Breast epithelium (tissue), 4 donors: Measurements from ENCODE around the gene CFAP157. TPM values are rescaled to one million over a fixed set of nuclear protein-coding genes. Genes with fewer than 3 reads are reported as not detected.

Experiments used
- DNase-seq, 2 donors: peaks; one replicate each; pipeline ENCODE4 v3.0.0-alpha.2; 2019; ENCODE audit warnings: low spot score in 2 of 2
- H3K27ac ChIP-seq, 2 donors: fragments of 200-600 bp; sonication (generic) in 1 of 2; one replicate each; pipeline ENCODE4 v1.5.1; 2016 to 2019; ENCODE audit warnings: mild to moderate bottlenecking in 1 of 2
- H3K27me3 ChIP-seq, 2 donors: fragments of 200-600 bp; sonication (generic) in 1 of 2; one replicate each; pipeline versions ENCODE4 v1.5.1 to v1.6.0; 2017 to 2019; ENCODE audit warnings: control low read depth in 1 of 2, mild to moderate bottlenecking in 1 of 2
- H3K36me3 ChIP-seq: fragments of 200-600 bp; one replicate; pipeline ENCODE4 v1.5.1; 2019
- H3K4me1 ChIP-seq, 2 donors: fragments of 200-600 bp; sonication (generic); one replicate each; pipeline ENCODE4 v1.5.1; 2016 to 2019; ENCODE audit warnings: control low read depth in 1 of 2
- H3K4me3 ChIP-seq, 3 donors: fragments of 200-600 bp; sonication (generic); 1 replicate in 2 of 3; 2 replicates in 1 of 3; pipeline ENCODE4 v1.5.1; 2016 to 2019; ENCODE audit warnings: mild to moderate bottlenecking in 3 of 3, moderate library complexity in 2 of 3
- H3K9me3 ChIP-seq, 2 donors: fragments of 200-600 bp; sonication (generic) in 1 of 2; one replicate each; pipeline ENCODE4 v1.5.1; 2016 to 2019; ENCODE audit warnings: control low read depth in 1 of 2
- POLR2A ChIP-seq: fragments of 450-650 bp; IDR thresholded peaks from one replicate; pipeline ENCODE4 v1.6.1; 2016; ENCODE audit warnings: antibody characterized with exemption, mild to moderate bottlenecking, moderate library complexity
- POLR2AphosphoS5 ChIP-seq, 3 donors: sonication (generic); formaldehyde crosslinking; IDR thresholded peaks; one replicate each; pipeline ENCODE4 v1.6.1; 2017; ENCODE audit warnings: antibody characterized with exemption in 3 of 3
- intact Hi-C: fragments of 100-400 bp; cut with DNase I; formaldehyde crosslinking; loops from one replicate; pipeline ENCODE4 v1.15.1; 2023; ENCODE audit warnings: low total_unique reads
- total RNA-seq, 3 donors: library from RNA; depleted of rRNA; stranded (reverse); fragments of >200 nt; gene quantifications; one replicate each; pipeline ENCODE4 v1.1.0, GENCODE V29; 2016
- TF ChIP-seq, protein P1 (sequence below), 3 donors: fragments of 450-650 bp; IDR thresholded peaks; one replicate each; pipeline ENCODE4 v1.5.1; 2016 to 2017; ENCODE audit warnings: antibody characterized with exemption in 3 of 3, mild to moderate bottlenecking in 3 of 3, moderate library complexity in 3 of 3

The CFAP157 gene
- total RNA-seq, 3 donors from 2014 or later, result 2.0 TPM; not detected in 1

DNA sequence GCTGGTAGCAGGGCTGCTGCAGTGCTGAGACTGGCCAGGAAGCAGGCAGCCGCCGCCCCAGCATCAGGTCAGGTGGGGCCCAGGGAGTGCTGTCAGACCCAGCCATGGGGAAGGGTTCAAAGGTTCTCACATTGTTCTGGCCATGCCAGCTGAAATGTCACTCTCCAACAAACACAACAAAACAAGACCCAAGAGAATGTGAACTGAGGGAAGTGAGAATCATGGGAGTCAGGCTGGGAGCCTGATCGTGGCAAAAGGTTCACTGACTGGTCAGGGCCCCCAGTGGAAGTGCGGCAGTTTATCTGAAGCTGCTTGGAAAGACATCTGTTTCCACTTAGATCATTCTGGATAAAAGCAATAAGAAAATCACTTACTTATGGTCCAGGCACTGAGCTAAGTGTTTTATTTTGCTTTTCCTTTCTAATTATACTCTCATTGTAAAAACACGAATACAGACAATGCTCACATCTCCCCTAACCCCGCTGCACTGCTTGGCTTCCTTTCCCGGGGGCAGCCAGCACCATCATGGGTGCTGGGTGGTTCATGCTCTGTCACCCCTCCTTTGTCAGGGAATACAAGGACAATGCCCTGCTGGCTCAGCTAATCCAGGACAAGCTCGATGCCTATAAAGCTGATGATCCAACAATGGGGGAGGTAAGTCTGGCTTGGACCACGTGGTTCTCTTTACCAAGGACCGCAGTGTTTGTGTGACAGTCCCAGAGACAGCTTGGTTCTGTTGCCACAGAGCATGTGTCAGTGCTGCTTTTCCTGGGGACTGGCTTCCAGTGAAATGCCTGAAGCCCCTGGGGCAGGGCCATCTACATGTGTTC is 41.9 kb upstream of the CFAP157 start:
- DNase-seq, result no peak
- peak overlapping the region; percentile 36 to 84 for H3K27ac ChIP-seq
- H3K9me3 ChIP-seq, result no peaks in the 10 kb centered on the region
- intact Hi-C loops, result no loop called here
- H3K4me3 ChIP-seq, result no peak overlapping the region
- H3K36me3 ChIP-seq, result no peaks in the 10 kb centered on the region
- no peaks in the 10 kb centered on the region for H3K4me1 ChIP-seq
- TF ChIP-seq, protein P1, sequence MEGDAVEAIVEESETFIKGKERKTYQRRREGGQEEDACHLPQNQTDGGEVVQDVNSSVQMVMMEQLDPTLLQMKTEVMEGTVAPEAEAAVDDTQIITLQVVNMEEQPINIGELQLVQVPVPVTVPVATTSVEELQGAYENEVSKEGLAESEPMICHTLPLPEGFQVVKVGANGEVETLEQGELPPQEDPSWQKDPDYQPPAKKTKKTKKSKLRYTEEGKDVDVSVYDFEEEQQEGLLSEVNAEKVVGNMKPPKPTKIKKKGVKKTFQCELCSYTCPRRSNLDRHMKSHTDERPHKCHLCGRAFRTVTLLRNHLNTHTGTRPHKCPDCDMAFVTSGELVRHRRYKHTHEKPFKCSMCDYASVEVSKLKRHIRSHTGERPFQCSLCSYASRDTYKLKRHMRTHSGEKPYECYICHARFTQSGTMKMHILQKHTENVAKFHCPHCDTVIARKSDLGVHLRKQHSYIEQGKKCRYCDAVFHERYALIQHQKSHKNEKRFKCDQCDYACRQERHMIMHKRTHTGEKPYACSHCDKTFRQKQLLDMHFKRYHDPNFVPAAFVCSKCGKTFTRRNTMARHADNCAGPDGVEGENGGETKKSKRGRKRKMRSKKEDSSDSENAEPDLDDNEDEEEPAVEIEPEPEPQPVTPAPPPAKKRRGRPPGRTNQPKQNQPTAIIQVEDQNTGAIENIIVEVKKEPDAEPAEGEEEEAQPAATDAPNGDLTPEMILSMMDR (IDR thresholded peaks at IDR 0.05), result no peak
- no peak for TF ChIP-seq POLR2AphosphoS5 (IDR thresholded peaks at IDR 0.05)
- no peaks in the 10 kb centered on the region for H3K27me3 ChIP-seq

DNA sequence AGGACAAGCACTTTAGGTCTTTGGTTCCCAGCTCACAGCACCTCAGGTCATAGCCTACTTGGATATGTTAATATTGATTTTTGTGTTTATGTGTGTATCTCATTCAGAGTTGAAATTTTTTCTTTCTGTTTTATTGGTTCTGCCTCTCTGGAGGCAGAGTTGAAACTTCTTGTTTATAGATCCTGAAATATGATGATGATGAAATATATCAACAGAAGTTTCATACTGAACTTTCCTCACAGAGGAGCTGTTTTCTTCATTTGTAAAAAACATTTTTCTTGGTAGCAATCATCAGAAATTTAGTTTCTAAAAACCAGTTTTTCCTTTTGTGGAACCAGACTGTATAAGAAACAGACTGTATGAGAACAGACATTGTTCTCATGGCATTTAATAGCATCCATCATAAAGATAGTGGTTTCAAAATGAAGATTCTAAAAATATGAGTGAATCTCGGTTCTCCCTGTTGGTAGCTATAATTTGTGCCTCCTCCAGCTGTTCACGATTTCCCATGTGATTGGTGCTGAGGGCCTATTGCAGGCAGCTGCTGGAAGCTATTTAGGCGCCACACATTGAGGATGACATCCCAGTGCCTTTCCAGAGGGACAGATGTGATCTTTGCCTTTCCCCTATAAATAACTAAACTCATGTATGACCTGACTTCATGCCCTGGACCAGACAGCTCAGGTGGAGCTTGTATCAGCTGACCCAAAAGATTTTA is 39.5 kb upstream of the CFAP157 start:
- TF ChIP-seq POLR2AphosphoS5 (IDR thresholded peaks at IDR 0.05) (no peak), POLR2A (no peak)
- TF ChIP-seq, protein P1 (IDR thresholded peaks at IDR 0.05), result no peak

DNA sequence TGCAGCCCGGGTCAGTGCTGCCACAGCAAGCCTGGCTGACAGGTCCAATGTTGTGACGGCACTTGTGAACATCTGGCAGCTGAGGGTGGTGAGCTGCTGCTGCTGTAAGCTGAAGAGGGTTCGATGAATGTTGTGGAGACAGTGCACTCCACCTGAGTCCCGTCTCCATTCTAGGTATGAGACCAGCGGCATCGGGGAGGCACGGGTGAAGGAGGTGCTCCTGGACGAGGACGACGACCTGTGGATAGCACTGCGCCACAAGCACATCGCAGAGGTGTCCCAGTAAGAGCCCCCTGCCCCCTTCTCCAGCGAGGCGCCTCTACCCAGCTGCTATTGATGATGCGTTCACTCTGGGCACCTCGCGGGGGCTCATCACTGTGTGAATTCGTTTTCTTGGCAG is 38.9 kb upstream of the CFAP157 start:
- DNase-seq, result no peak
- no peaks in the 10 kb centered on the region for H3K4me1 ChIP-seq
- no peaks in the 10 kb centered on the region for H3K9me3 ChIP-seq
- H3K27me3 ChIP-seq, result no peaks in the 10 kb centered on the region
- H3K4me3 ChIP-seq, result no peak overlapping the region
- no peaks in the 10 kb centered on the region for H3K36me3 ChIP-seq
- intact Hi-C loops, result no loop called here
- TF ChIP-seq POLR2A (no peak), POLR2AphosphoS5 (IDR thresholded peaks at IDR 0.05) (no peak)
- TF ChIP-seq, protein P1 (IDR thresholded peaks at IDR 0.05), result no peak
- peak overlapping the region in 1 of 2 donors; percentile 83 for H3K27ac ChIP-seq

More for the DNA sequence above, 39.5 kb upstream of the CFAP157 start:
- H3K27me3 ChIP-seq, result no peaks in the 10 kb centered on the region
- no peaks in the 10 kb centered on the region for H3K36me3 ChIP-seq
- H3K4me1 ChIP-seq, result no peaks in the 10 kb centered on the region
- H3K27ac ChIP-seq, result peak overlapping the region in 1 of 2 donors; percentile 84
- no peak for DNase-seq
- intact Hi-C loops, result no loop called here
- H3K4me3 ChIP-seq, result no peak overlapping the region
- H3K9me3 ChIP-seq, result no peaks in the 10 kb centered on the region

DNA sequence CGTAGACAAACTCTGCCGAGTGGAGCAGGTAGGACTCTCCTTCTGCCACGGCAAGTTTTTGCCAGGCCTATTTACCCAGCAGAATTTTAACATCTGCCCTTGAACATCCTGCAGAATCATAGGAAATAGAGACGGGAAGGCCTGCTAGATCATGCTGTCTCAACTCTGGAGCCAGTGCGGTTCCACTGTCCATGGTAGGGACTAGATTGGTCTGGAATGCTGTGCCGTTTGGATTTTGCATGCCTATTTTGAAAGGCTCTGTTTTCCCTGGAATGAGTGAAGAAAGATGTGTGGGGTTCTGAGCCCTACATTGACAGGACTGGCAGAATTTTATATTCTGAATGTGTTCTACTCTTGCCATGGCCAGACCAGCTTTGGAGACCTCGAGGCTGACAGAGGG is 33.6 kb upstream of the CFAP157 start:
- no peak for DNase-seq
- H3K27ac ChIP-seq, result no peak overlapping the region
- intact Hi-C loops, result no loop called here
- TF ChIP-seq POLR2AphosphoS5 (IDR thresholded peaks at IDR 0.05) (no peak), POLR2A (no peak)
- TF ChIP-seq, protein P1 (IDR thresholded peaks at IDR 0.05), result no peak
- no peaks in the 10 kb centered on the region for H3K4me1 ChIP-seq
- no peak overlapping the region for H3K4me3 ChIP-seq
- no peaks in the 10 kb centered on the region for H3K9me3 ChIP-seq
- peaks cover 3% of the 10 kb centered on the region for H3K36me3 ChIP-seq
- no peaks in the 10 kb centered on the region for H3K27me3 ChIP-seq

DNA sequence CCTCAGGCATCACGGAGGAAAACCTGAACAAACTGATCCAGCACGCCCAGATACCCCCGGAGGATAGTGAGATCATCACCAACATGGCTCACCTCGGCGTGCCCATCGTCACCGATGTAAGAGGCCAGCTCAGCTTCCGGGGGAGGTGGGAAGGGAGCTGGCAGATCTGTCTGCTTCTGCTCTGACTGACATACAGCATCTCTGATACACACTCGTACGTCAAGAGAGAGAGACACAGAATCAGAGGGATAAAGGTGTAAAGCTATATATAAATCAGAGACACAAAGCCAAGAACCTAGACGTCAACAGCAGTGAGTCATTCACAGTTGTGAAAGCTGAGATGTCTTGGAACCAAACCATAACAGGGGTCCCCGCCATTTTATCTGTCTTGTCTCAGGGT is 30.1 kb upstream of the CFAP157 start:
- intact Hi-C loops, result no loop called here
- TF ChIP-seq POLR2A, result no peak
- TF ChIP-seq, protein P1 (IDR thresholded peaks at IDR 0.05), result no peak
- TF ChIP-seq POLR2AphosphoS5 (IDR thresholded peaks at IDR 0.05), result no peak

More for the DNA sequence above, 30.1 kb upstream of the CFAP157 start:
- Histone ChIP-seq H3K27ac (no peak overlapping the region), H3K9me3 (no peaks in the 10 kb centered on the region), H3K27me3 (no peaks in the 10 kb centered on the region), H3K36me3 (peaks cover 3% of the 10 kb centered on the region), H3K4me1 (no peaks in the 10 kb centered on the region), H3K4me3 (no peak overlapping the region)
- no peak for DNase-seq
